IMR-90 (cell line): ENCODE results near the gene TRHDE. TPM values are rescaled to one million over a fixed set of nuclear protein-coding genes. Genes with fewer than 3 reads are reported as not detected.

ENCODE experiments used
- ATAC-seq: fragments of 200-7000 bp; cut with Tn5 transposase; 2 replicates; pipeline ENCODE4 v1.9.1; 2020; ENCODE audit warnings: low read depth, mild to moderate bottlenecking, moderate library complexity
- BruUV-seq: library from RNA; stranded (reverse); fragments of 400-500 nt; replicated peaks from 2 replicates; lab custom pipeline; 2021; lab: Mats Ljungman, UMichigan
- CTCF ChIA-PET: fragments of 300-600 bp; formaldehyde crosslinking; extraction: SDS; loops from one replicate; lab custom pipeline; 2021; ENCODE audit warnings: antibody characterized with exemption; lab: Yijun Ruan, JAX
- POLR2A ChIA-PET: fragments of 300-600 bp; sonication (Branson Sonifier 250); formaldehyde crosslinking; loops from one replicate; lab custom pipeline; 2022; ENCODE audit warnings: antibody characterized with exemption; ENCODE audit not compliant: unreplicated experiment; lab: Charles Lee
- DNase-seq: peaks from one replicate; pipeline ENCODE4 v3.0.0; 2013
- H2AFZ ChIP-seq: replicated peaks from 2 replicates; pipeline ENCODE3; 2013; ENCODE audit warnings: low read length, mild to moderate bottlenecking; ENCODE audit not compliant: poor library complexity
- H2AK5ac ChIP-seq: 2 replicates; pipeline ENCODE4 v1.6.1; 2013; ENCODE audit warnings: low read depth, low read length, inconsistent platforms
- H2AK9ac ChIP-seq: replicated peaks from 2 replicates; pipeline ENCODE3; 2013; ENCODE audit warnings: mild to moderate bottlenecking, low read depth, low read length, moderate library complexity; ENCODE audit not compliant: poor library complexity
- H2BK120ac ChIP-seq: 2 replicates; pipeline ENCODE4 v1.6.1; 2013; ENCODE audit warnings: low read depth, low read length, inconsistent platforms
- H2BK15ac ChIP-seq: 3 replicates; pipeline ENCODE4 v1.6.1; 2013; ENCODE audit warnings: low read depth, low read length, inconsistent platforms
- H2BK20ac ChIP-seq: 2 replicates; pipeline ENCODE4 v1.6.1; 2013; ENCODE audit warnings: low read depth, mild to moderate bottlenecking, inconsistent platforms, low read length, moderate library complexity
- H2BK5ac ChIP-seq: 2 replicates; pipeline ENCODE4 v1.6.1; 2013; ENCODE audit warnings: mild to moderate bottlenecking, low read depth, low read length, inconsistent platforms; ENCODE audit not compliant: poor library complexity, severe bottlenecking
- H3K14ac ChIP-seq: replicated peaks from 2 replicates; pipeline ENCODE4 v1.6.1; 2013; ENCODE audit warnings: low read depth, low read length, inconsistent platforms
- H3K18ac ChIP-seq: 2 replicates; pipeline ENCODE4 v1.6.1; 2013; ENCODE audit warnings: low read depth, low read length, control low read depth
- H3K23ac ChIP-seq: 2 replicates; pipeline ENCODE4 v1.6.1; 2013; ENCODE audit warnings: low read depth, low read length, inconsistent platforms
- H3K27ac ChIP-seq: 2 replicates; pipeline ENCODE4 v1.5.1; 2013; ENCODE audit warnings: mild to moderate bottlenecking, control low read depth, low read length; ENCODE audit not compliant: insufficient read depth
- H3K27me3 ChIP-seq: 2 replicates; pipeline ENCODE4 v1.6.1; 2013; ENCODE audit warnings: low read length; ENCODE audit not compliant: control insufficient read depth, insufficient read depth
- H3K36me3 ChIP-seq: 2 replicates; pipeline ENCODE4 v1.6.1; 2013; ENCODE audit warnings: low read length, mixed read lengths; ENCODE audit not compliant: control insufficient read depth, insufficient read depth
- H3K4ac ChIP-seq: 2 replicates; pipeline ENCODE4 v1.6.1; 2013; ENCODE audit warnings: low read depth, low read length, inconsistent platforms
- H3K4me1 ChIP-seq: 2 replicates; pipeline ENCODE4 v1.6.1; 2013; ENCODE audit warnings: low read length, mixed read lengths; ENCODE audit not compliant: control insufficient read depth, insufficient read depth
- H3K4me2 ChIP-seq: 2 replicates; pipeline ENCODE4 v1.6.1; 2013; ENCODE audit warnings: low read depth, mild to moderate bottlenecking, control low read depth, low read length, moderate library complexity
- H3K4me3 ChIP-seq: 2 replicates; pipeline ENCODE4 v1.5.1; 2013; ENCODE audit warnings: low read depth, mild to moderate bottlenecking, control low read depth, low read length, moderate library complexity; ENCODE audit not compliant: insufficient read depth
- H3K56ac ChIP-seq: 2 replicates; pipeline ENCODE4 v1.6.1; 2013; ENCODE audit warnings: low read length, inconsistent platforms; ENCODE audit not compliant: insufficient read depth; ENCODE audit errors: extremely low read depth
- H3K79me1 ChIP-seq, 2 experiments: 2 replicates each; pipeline ENCODE4 v1.6.1; 2013; ENCODE audit warnings: low read length in 2 of 2, inconsistent platforms in 1 of 2, low read depth in 1 of 2
- H3K9ac ChIP-seq: 2 replicates; pipeline ENCODE4 v1.6.1; 2013; ENCODE audit warnings: low read depth, low read length, control low read depth
- H3K9me1 ChIP-seq: 2 replicates; pipeline ENCODE4 v1.6.1; 2013; ENCODE audit warnings: low read length, inconsistent platforms; ENCODE audit not compliant: insufficient read depth
- H3K9me3 ChIP-seq: 2 replicates; pipeline ENCODE4 v1.6.1; 2013; ENCODE audit warnings: low read length; ENCODE audit not compliant: control insufficient read depth, insufficient read depth
- H4K20me1 ChIP-seq: 2 replicates; pipeline ENCODE4 v1.6.1; 2013; ENCODE audit warnings: low read length, inconsistent platforms; ENCODE audit not compliant: insufficient read depth
- H4K5ac ChIP-seq: 2 replicates; pipeline ENCODE4 v1.6.1; 2013; ENCODE audit warnings: mild to moderate bottlenecking, low read depth, low read length, control low read depth
- H4K8ac ChIP-seq, 2 experiments: 2 replicates each; pipeline ENCODE4 v1.6.1; 2013; ENCODE audit warnings: low read depth in 2 of 2, low read length in 2 of 2, control low read depth in 1 of 2, inconsistent platforms in 1 of 2
- H4K91ac ChIP-seq: 2 replicates; pipeline ENCODE4 v1.6.1; 2013; ENCODE audit warnings: low read depth, low read length, inconsistent platforms; ENCODE audit not compliant: insufficient read depth
- BHLHE40 ChIP-seq: fragments of 150-350 bp; IDR thresholded peaks from 2 replicates; pipeline ENCODE4 v1.6.1; 2016; ENCODE audit warnings: mild to moderate bottlenecking, low read depth, low read length
- CHD1 ChIP-seq: IDR thresholded peaks from 2 replicates; pipeline ENCODE4 v1.6.1; 2012; ENCODE audit warnings: low read depth, low read length, improper control_type of control experiment
- FOS ChIP-seq: fragments of 150-350 bp; IDR thresholded peaks from 2 replicates; pipeline ENCODE4 v1.6.1; 2016; ENCODE audit warnings: low read depth, low read length
- MAFK ChIP-seq: IDR thresholded peaks from 2 replicates; pipeline ENCODE4 v1.6.1; 2012; ENCODE audit warnings: low read depth, low read length, improper control_type of control experiment
- MAZ ChIP-seq: IDR thresholded peaks from 2 replicates; pipeline ENCODE4 v1.6.1; 2012; ENCODE audit warnings: low read depth, mild to moderate bottlenecking, low read length, improper control_type of control experiment, moderate library complexity, borderline replicate concordance
- MXI1 ChIP-seq: IDR thresholded peaks from 2 replicates; pipeline ENCODE4 v1.6.1; 2012; ENCODE audit warnings: low read depth, mild to moderate bottlenecking, low read length, moderate library complexity, borderline replicate concordance
- NFE2L2 ChIP-seq: fragments of 150-350 bp; IDR thresholded peaks from 2 replicates; pipeline ENCODE4 v1.6.1; 2016; ENCODE audit warnings: low read depth, mild to moderate bottlenecking, low read length
- POLR2A ChIP-seq: IDR thresholded peaks from 2 replicates; pipeline ENCODE4 v1.6.1; 2012; ENCODE audit warnings: mild to moderate bottlenecking, low read depth, low read length
- SMC3 ChIP-seq: fragments of 150-350 bp; IDR thresholded peaks from 2 replicates; pipeline ENCODE4 v1.6.1; 2016; ENCODE audit warnings: low read depth, mild to moderate bottlenecking, antibody characterized with exemption, low read length, moderate library complexity
- WGBS, 2 experiments: methylation state at CpG; one replicate each; pipeline versions ENCODE4 v1.1.5 to v1.1.7; 2013; ENCODE audit warnings: missing lambda C conversion rate in 2 of 2; ENCODE audit not compliant: insufficient read length in 1 of 2; ENCODE audit errors: extremely low coverage in 2 of 2; 5-methylcytosine and 5-hydroxymethylcytosine counted together
- dilution Hi-C: fragments of 300-500 bp; cut with HindIII; formaldehyde crosslinking; loops from one replicate; pipeline ENCODE4 v1.14.3; 2018; ENCODE audit warnings: low sequenced_read_pairs; ENCODE audit not compliant: unreplicated experiment
- in situ Hi-C: fragments of 300-500 bp; cut with MboI; formaldehyde crosslinking; loops from 3 replicates; pipeline ENCODE4 v1.14.3; 2019; ENCODE audit warnings: low sequenced_read_pairs, inconsistent platforms, mixed read lengths
- intact Hi-C: fragments of 100-400 bp; cut with micrococcal nuclease; formaldehyde crosslinking; loops from 2 replicates; pipeline ENCODE4 v1.10.0; 2022
- polyA plus RNA-seq, 3 experiments: library from polyadenylated mRNA; depleted of rRNA; stranded (reverse); fragments of >200 nt; gene quantifications; 2 replicates each; pipeline ENCODE4 v1.2.3, GENCODE V29; 2012; ENCODE audit warnings: low replicate concordance in 1 of 3
- total RNA-seq: library from RNA; depleted of rRNA; stranded (reverse); fragments of >200 nt; gene quantifications from 2 replicates; pipeline ENCODE4 v1.2.3, GENCODE V29; 2012

TRHDE gene
- total and polyA plus RNA-seq, 2 of the 4 experiments (the other 2 are of a cell fraction), result 33.7 to 65.1 TPM

GRCh38 chr12:72465155-72465554 lies 193.0 kb downstream of the TRHDE start:
- no peak overlapping the region for H3K56ac ChIP-seq
- H2AFZ ChIP-seq, result no peak overlapping the region
- H3K14ac ChIP-seq, result no peak overlapping the region
- WGBS, 2 experiments, result no CpG with 5 or more reads among the region's 1 CpG
- DNase-seq, result no peak
- H3K9me1 ChIP-seq, result 0 out of 2 replicates have a peak, but pooled peaks cover 2% of the 10 kb centered on the region
- no peak overlapping the region for H3K27ac ChIP-seq
- no peaks in the 10 kb centered on the region for H3K9me3 ChIP-seq
- H3K4me1 ChIP-seq, result no peaks in the 10 kb centered on the region
- no peak overlapping the region for H4K91ac ChIP-seq
- CTCF ChIA-PET, result no interaction called here
- BruUV-seq, result no TSS peak
- no peak overlapping the region for H2BK20ac ChIP-seq
- no peak overlapping the region for H2BK120ac ChIP-seq
- in situ Hi-C loops (no loop called here), intact Hi-C loops (no loop called here), dilution Hi-C loops (no loop called here)
- H4K5ac ChIP-seq, result no peak overlapping the region
- no peak overlapping the region for H3K18ac ChIP-seq
- H3K27me3 ChIP-seq, result no peaks in the 10 kb centered on the region
- H4K20me1 ChIP-seq, result peaks cover 2% of the 10 kb centered on the region; the same call in 1 of the 2 replicates
- no peak overlapping the region for H3K4me3 ChIP-seq
- TF ChIP-seq MXI1 (no peak), FOS (no peak), MAZ (no peak), BHLHE40 (no peak), POLR2A (no peak), NFE2L2 (no peak), CHD1 (no peak), MAFK (no peak), SMC3 (no peak)
- no peak overlapping the region for H2BK5ac ChIP-seq
- POLR2A ChIA-PET, result no interaction called here
- no peaks in the 10 kb centered on the region for H3K36me3 ChIP-seq
- no peak for ATAC-seq
- H2AK5ac ChIP-seq, result no peak overlapping the region
- no peak overlapping the region for H2BK15ac ChIP-seq
- no peak overlapping the region for H3K9ac ChIP-seq
- no peak overlapping the region for H4K8ac ChIP-seq
- H3K4me2 ChIP-seq, result no peak overlapping the region
- peaks cover 13 to 41% of the 10 kb centered on the region in 2 experiments for H3K79me1 ChIP-seq
- H2AK9ac ChIP-seq, result no peak overlapping the region
- no peak overlapping the region for H3K4ac ChIP-seq
- no peak overlapping the region for H3K23ac ChIP-seq
